CD4-positive, alpha-beta T cell treated with Interleukin-10 for 1 hour (primary cell): ENCODE measurements around the gene VSTM4.

ENCODE experiments used
- DNase-seq: peaks from one replicate; pipeline ENCODE4 v3.0.0-alpha.2; 2020

VSTM4 gene

DNA sequence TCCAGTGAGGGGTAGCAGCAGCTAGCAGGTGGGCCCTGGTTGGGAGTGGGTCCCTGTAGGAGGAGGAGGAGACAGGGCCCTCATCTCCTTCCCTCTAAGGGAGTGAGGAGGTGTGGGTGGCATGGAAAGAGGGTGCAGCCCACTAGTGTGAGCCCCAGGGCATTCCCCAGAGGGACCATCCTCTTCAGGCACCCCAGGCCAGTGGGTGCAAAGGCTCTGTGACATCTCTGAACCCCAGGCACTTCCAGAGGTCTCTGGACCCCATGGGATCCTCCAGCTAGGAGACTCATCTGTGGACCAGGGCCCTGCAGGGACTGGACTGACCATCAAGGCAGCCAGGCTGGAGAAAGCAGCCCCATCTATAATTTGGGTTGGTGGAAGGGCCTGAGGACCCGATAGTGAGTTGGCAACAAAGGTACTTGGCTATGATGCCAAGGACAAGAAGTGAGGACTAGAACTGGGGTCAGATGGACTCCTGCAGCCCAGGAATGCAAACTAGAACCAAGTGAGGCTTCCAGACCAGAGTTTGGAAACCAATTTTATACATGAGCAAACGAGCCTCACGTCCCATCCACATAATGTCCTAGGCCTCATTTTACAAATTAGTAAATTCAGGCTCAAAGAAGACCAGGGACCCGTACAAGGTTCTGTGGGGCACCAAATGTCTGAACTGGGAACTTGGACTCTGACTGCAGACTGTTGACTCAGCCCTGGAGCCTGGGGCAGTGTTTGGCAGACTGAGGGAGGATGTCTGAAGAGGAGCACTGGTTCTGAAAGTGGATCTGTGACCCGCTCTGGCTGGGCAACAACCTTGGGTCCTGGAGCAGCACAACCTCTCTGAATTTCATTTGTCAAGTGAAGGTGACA lies 1.4 kb upstream of the VSTM4 start:
- no peak for DNase-seq

GRCh38 chr10:49115796-49116508 lies 630 bp upstream of the VSTM4 start:
- DNase-seq, result no peak

GRCh38 chr10:49114718-49115014 lies 656 bp downstream of the VSTM4 start:
- DNase-seq, result no peak

DNA sequence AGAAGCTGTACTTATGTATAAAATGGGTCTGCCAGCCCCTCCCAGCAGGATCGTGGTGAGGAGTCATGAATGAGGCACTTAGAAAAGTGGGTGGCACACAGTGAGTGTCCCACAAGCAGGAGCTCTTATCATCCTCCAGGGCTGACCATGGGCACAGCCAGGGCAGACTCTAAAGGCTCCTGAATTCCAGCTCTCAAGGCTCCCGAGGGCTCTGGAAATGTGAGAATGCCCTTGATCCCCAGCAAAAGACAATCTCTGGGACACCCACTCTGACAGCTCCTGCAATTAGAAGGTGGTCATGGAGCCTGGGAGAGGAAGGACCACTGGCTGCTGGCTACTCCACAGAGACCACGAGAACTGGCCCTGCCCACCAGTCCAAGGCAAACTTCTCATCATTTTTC lies 1.6 kb downstream of the VSTM4 start:
- no peak for DNase-seq

DNA sequence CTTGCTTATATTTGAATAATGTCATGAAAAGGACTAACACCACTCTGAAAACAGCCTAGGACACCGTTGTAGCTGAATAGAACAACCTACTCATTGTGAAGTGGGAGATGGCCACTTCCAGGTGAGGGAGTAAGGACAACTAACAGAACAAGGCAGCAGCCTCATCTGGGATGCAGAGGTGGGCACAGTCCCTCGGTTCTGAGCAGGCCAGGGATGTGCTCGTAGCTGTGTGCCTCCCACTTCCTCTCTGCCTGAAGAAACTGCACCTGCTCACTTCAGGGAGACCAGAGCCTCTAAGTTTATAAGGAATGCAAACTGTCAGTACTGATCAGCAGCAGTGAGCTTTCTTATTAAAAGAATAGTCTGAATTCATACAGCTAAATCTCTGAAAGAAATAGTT lies 2.5 kb downstream of the VSTM4 start:
- DNase-seq, result no peak

GRCh38 chr10:49112098-49112497 lies 3.2 kb downstream of the VSTM4 start:
- no peak for DNase-seq

DNA sequence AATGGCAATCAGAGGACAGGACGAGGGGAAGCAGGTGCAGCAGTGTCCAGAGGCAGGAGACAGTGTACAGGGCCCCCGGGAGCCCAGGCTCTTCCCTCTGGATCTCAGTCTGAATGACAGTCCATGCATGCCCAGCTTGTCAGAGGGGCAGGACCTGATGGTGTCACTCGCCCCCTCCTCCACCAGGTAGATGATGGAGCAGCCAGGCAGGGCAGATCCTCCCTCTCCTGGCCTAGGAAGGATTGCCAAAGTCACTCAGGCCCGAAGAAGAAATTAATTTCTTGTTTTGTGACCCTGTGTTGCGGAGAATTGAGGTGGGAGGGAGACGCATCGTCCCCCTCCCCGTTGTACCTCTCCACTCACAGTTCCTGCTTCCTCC lies 4.0 kb downstream of the VSTM4 start:
- DNase-seq, result no peak

GRCh38 chr10:49110684-49111319 lies 4.5 kb downstream of the VSTM4 start:
- DNase-seq, result no peak

GRCh38 chr10:49109669-49110340 lies 5.5 kb downstream of the VSTM4 start:
- no peak for DNase-seq

DNA sequence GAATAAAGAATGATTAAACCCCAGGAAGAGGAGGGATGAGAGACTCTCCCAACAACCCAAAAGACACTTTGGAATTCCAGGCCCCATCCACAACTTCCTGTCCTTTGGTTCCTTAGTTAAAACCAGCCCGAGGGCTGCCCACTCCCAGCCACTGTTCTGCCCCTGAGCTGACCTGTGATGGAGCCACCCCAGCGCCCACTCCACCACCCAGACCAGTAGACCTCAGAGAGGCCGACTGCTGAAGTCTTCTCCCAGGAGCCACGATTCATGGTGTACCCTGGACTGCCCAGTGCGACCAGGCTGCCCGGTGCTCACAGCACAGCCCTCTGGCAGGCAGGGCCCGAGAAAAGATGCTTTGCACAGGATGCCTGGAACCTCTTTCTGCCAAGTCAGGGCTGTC lies 6.7 kb downstream of the VSTM4 start:
- DNase-seq, result no peak

- no peak for DNase-seq
Observed at GRCh38 chr10:49107887-49108267, 7.4 kb downstream of the VSTM4 start.

DNA sequence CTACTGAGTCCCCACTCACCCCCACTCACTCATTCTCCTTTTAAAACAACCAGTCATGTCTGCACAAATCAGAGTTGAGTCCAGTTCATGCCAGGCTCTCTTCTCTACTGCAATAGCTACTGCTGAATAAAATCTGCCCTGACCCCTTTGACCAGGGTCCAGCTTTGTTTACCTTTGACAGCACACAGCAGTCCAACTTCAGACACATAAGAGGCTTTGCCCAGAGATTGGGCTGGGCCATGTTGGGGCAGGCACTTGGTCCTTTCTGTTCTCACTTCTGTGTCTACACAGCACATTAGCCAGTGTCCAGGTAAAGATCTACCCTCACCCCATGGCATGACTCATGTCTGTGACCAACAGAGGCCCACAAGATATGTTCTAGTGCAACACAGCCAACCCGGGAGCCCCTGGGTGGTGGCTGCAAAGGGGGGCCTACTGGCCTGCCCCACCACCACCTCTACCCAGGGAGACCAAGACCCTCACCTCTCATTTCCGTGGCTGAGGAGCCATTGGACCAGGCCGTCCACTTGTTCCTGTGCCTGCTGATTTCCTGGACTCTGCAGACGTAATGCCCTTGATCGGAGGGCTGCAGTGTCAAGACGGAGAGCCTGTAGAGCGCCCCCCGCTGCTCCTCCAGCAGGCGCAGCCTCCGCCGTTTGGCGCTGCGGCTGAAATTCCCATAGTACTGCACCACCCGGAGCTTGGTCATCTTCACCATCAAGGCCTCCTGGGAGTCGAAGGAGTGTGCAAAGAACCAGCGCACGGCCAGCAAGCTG lies 8.0 kb downstream of the VSTM4 start:
- DNase-seq, result no peak

GRCh38 chr10:49106451-49106850 lies 8.9 kb downstream of the VSTM4 start:
- no peak for DNase-seq

DNA sequence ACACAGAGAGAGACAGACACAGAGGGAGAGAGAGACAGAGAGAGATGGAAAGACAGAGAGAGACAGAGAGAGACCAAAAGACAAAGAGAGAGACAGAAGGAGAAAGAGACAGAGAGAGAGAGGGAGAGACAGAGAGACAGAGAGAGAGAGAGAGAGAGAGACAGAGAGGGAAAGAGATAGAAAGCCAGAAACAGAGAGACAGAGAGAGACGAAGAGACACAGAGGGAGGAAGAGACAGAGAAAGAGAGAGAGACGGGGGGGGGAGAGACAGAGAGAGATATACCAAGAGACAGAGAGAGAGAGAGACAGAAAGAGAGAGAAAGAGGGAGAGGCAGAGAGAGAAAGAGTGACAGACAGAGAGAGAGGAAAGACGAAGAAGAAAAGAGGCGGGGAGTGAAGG lies 10.2 kb downstream of the VSTM4 start:
- no peak for DNase-seq

- DNase-seq, result no peak
Observed at GRCh38 chr10:49104323-49104722, 11.0 kb downstream of the VSTM4 start.

- DNase-seq, result no peak
Observed at GRCh38 chr10:49103761-49104160, 11.6 kb downstream of the VSTM4 start.

DNA sequence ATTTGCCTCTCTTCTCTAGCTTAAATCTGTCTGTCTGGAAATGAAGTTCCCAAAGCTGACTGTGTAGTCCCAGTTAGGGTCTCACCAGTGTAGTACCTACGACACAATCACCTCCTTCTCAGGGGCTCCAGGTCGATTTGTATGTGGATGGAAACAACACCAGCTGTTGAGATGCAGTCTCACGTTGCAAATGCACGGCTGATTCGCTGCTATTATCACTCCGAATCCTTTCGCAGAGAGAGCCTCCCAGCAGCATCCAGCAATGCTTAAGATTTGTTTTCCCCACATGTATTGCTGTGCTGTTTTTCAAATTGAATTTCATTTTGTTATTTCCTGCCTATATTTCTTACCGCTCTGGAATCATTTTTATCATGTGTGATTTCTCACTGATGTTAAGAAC lies 16.3 kb downstream of the VSTM4 start:
- no peak for DNase-seq

DNA sequence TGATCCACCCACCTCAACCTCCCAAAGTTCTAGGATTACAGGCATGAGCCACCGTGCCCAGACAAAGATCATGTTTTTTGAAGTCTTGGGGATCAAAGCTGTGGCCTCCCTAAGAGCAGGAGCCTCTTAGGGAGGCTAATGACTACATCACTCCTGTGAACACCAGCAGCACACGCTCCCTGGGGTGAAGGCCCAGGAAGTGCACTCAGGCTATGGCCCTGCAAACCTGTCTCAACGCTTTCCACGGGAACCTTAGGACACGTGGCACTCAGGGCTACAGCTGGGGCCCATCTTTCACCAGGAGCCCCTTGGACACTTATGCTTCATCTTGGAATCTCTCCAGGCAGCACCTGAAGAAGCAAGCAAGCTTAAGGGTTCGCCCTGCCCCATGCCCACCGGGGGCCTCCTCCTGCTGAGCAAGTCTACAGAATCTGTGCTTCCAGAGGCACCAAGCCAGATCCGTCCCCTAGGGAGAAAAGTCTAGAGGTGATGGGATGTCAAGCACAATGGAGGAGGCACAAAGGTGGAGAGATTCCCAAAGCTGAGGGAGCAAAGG lies 18.4 kb downstream of the VSTM4 start:
- DNase-seq, result no peak

GRCh38 chr10:49094646-49095045 lies 20.7 kb downstream of the VSTM4 start:
- no peak for DNase-seq

DNA sequence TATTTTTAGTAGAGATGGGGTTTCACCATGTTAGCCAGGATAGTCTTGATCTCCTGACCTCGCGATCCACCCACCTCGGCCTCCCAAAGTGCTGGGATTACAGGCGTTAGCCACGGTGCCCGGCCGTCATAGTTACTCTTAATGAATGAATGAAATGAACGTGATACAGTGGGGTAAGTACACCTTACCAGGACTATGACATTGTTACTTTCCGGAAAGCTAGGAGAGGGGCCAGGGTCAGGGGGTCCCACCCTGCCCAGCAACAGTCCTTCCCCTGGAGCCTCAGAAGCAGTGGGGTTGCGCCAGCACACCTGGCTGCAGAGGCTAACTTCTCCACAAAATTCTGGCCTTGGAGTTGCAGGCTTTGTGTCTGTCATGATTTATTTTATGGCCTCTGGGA lies 21.4 kb downstream of the VSTM4 start:
- no peak for DNase-seq

DNA sequence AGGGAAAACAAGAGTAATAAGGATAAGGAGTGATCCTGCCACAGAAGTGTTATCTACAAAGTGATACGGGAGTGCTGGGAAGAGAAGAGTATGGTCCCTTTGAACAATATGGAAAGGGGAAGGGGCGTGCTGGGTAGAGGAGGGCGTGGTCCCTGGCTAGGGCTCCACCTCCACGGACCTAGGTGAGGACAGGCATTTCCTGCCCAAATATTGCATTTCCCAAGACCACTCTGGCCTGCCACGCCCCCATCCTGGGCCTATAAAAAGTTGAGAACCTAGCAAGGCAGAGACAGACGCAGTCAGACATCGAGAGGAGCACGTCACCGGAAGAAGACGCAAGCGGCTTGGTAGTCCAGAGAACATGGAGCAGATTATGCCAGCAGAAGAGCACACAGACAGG lies 22.8 kb downstream of the VSTM4 start:
- no peak for DNase-seq

GRCh38 chr10:49091450-49092210 lies 23.7 kb downstream of the VSTM4 start:
- DNase-seq, result no peak
